Articular chondrocyte of knee joint (primary cell): ENCODE measurements around the gene TRERF1. TPM values are rescaled to one million over a fixed set of nuclear protein-coding genes. Genes with fewer than 3 reads are reported as not detected.

Source experiments
- total RNA-seq: library from RNA; depleted of rRNA; stranded (reverse); fragments of >200 nt; gene quantifications from 2 replicates; pipeline ENCODE4 v1.2.3, GENCODE V29; 2012

TRERF1 gene, protein sequence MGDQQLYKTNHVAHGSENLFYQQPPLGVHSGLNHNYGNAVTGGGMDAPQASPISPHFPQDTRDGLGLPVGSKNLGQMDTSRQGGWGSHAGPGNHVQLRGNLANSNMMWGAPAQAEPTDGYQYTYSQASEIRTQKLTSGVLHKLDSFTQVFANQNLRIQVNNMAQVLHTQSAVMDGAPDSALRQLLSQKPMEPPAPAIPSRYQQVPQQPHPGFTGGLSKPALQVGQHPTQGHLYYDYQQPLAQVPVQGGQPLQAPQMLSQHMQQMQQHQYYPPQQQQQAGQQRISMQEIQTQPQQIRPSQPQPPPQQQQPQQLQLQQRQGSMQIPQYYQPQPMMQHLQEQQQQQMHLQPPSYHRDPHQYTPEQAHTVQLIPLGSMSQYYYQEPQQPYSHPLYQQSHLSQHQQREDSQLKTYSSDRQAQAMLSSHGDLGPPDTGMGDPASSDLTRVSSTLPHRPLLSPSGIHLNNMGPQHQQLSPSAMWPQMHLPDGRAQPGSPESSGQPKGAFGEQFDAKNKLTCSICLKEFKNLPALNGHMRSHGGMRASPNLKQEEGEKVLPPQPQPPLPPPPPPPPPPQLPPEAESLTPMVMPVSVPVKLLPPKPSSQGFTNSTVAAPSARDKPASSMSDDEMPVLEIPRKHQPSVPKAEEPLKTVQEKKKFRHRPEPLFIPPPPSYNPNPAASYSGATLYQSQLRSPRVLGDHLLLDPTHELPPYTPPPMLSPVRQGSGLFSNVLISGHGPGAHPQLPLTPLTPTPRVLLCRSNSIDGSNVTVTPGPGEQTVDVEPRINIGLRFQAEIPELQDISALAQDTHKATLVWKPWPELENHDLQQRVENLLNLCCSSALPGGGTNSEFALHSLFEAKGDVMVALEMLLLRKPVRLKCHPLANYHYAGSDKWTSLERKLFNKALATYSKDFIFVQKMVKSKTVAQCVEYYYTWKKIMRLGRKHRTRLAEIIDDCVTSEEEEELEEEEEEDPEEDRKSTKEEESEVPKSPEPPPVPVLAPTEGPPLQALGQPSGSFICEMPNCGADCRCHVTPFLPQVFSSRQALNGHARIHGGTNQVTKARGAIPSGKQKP (N-terminal part only)
- total RNA-seq, result 6.7 and 8.5 TPM in 2 replicates

DNA sequence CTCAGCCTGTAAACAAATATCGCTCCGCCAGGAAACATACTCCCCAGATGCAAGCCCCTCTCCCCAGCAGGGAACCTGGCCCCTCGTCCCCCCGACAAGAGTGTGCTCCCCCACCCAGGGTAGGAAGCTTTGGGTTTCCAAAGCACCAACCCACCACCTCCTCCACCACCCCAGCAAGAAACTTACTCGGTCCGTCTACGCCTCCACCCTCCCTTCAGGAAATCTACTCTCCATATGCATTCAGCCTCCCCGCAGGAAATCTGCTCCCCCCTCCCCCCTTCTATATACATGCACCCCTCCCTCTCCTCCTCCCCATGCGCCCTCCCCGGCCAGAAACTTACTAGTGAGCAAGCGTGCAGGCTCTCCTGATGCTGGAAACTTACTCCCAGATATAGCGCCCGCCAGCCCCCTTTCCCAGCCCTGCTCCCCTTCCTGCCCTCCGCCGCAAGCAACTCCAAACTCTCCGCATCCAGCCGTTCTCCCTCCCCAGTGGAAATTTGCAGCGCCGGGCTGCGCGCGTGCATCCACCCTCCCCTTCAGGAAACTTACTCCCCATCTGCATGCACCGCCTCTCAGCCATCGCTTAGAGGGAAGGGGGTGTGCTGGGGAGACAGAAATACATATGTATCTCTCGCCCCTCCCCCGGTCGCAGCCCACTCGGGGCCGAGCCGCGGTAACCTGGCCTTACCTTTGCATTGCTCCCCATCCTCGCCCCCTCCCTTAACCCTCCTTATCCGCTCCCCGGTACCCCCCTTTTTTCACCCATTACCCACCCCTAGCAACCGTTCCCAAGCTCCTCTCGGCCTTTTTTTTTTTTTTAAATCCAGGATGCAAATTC lies at the start of gene TRERF1:
Gene TRERF1 (minus strand): TSS at position 594 of the 838 bp plus-strand sequence. CDS start 182,336 bp downstream, outside the sequence.

DNA sequence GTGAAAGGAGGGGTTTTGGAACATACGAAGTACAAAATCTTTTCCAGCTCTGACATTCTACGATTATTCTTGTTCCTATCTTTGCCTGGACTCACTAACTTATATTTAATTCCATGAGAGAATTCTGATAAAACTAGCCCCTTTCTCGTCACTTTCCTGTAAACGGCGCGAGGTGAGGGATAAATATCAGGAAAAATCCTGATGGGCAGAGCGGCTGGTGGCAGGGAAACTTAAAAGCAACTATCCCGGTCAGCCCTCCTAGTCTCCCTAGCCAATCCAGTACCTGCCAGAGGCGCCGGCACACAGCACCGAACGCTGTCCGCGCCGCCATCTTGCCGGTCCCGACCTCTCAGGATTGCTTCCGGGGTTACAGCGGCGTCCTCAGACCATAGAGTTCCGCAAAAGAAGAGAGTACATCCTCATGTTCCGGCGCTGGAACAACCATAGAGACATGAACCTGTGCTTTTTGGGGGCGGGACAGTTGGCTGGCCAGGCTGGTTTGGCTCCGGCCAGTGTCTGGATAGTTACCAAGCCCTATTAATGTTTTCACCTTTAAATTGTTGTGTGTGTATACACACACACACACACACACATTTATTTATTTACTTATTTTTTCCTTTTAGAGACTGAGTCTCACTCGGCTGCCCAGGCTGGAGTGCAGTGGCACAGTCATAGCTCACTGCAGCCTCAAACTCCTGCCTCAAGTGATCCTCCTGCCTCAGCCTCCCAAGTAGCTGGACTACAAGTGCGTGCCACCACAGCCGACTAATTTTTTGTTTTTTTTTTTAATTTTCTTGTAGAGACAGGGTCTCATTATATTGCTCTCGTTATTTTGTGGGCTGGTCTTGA lies 234.0 kb downstream of the TRERF1 start, which contains the start of gene MRPS10:
Gene MRPS10 (minus strand): TSS at position 343 of the 849 bp plus-strand sequence. CDS start 12 bp downstream, at position 331.

Other genes starting within 250 kb of the TRERF1 start
- 49.2 and 56.7 TPM in 2 replicates for gene MRPS10, start 234.1 kb downstream of the TRERF1 start, total RNA-seq
- gene UBR2, start 112.1 kb upstream of the TRERF1 start, total RNA-seq, result 35.8 and 43.7 TPM in 2 replicates